WTC11 (cell line): ENCODE data around the gene NAV2. TPM values are rescaled to one million over a fixed set of nuclear protein-coding genes. Genes with fewer than 3 reads are reported as not detected.

Experiments
- ATAC-seq: fragments of 200-7000 bp; cut with Tn5 transposase; 2 replicates; pipeline ENCODE4 v1.10.0; 2021; ENCODE audit warnings: mild to moderate bottlenecking, moderate library complexity
- CTCF ChIA-PET: fragments of 300-600 bp; sonication (Branson Sonifier 250); formaldehyde crosslinking; loops from one replicate; lab custom pipeline; 2021; ENCODE audit warnings: antibody characterized with exemption; lab: Charles Lee
- POLR2A ChIA-PET: fragments of 350-600 bp; sonication (Branson Sonifier 250); formaldehyde crosslinking; loops from one replicate; lab custom pipeline; 2021; ENCODE audit warnings: antibody characterized with exemption; lab: Charles Lee
- DNase-seq: peaks from one replicate; pipeline ENCODE4 v3.0.0; 2021; ENCODE audit warnings: low spot score
- H3K27ac Mint-ChIP-seq: 2 replicates; pipeline ENCODE4 v1.8.0; 2021; ENCODE audit warnings: mixed read lengths
- H3K27me3 Mint-ChIP-seq: 2 replicates; pipeline ENCODE4 v1.8.0; 2021; ENCODE audit warnings: low read depth, mild to moderate bottlenecking, moderate library complexity, mixed read lengths
- H3K36me3 Mint-ChIP-seq: 2 replicates; pipeline ENCODE4 v1.8.0; 2021; ENCODE audit warnings: mixed read lengths
- H3K4me1 Mint-ChIP-seq: 2 replicates; pipeline ENCODE4 v1.8.0; 2022; ENCODE audit warnings: mixed read lengths
- H3K4me3 Mint-ChIP-seq: 2 replicates; pipeline ENCODE4 v1.8.0; 2021; ENCODE audit warnings: mild to moderate bottlenecking, moderate library complexity, mixed read lengths
- H3K9me3 Mint-ChIP-seq: 2 replicates; pipeline ENCODE4 v1.8.0; 2021; ENCODE audit warnings: mixed read lengths
- CREM ChIP-seq: sonication (generic); formaldehyde crosslinking; IDR thresholded peaks from 2 replicates; pipeline ENCODE4 v1.8.1; 2022; ENCODE audit warnings: mild to moderate bottlenecking, missing genetic modification reagents, moderate library complexity
- ESRRA ChIP-seq: sonication (generic); formaldehyde crosslinking; IDR thresholded peaks from 2 replicates; pipeline ENCODE4 v1.8.1; 2022; ENCODE audit warnings: mild to moderate bottlenecking, missing genetic modification reagents, borderline replicate concordance
- ETV6 ChIP-seq: sonication (generic); formaldehyde crosslinking; IDR thresholded peaks from 2 replicates; pipeline ENCODE4 v1.8.1; 2022; ENCODE audit warnings: mild to moderate bottlenecking, missing genetic modification reagents
- FOXJ3 ChIP-seq: sonication (generic); formaldehyde crosslinking; IDR thresholded peaks from 2 replicates; pipeline ENCODE4 v1.9.0; 2021; ENCODE audit warnings: missing genetic modification reagents, mild to moderate bottlenecking, borderline replicate concordance
- FOXK1 ChIP-seq: sonication (generic); formaldehyde crosslinking; IDR thresholded peaks from 2 replicates; pipeline ENCODE4 v1.8.0; 2022; ENCODE audit warnings: mild to moderate bottlenecking, moderate library complexity, missing genetic modification reagents
- FOXP1 ChIP-seq: sonication (generic); formaldehyde crosslinking; IDR thresholded peaks from 2 replicates; pipeline ENCODE4 v1.8.0; 2022; ENCODE audit warnings: missing genetic modification reagents, mild to moderate bottlenecking, moderate library complexity, borderline replicate concordance
- GRHL2 ChIP-seq: fragments of 250-450 bp; sonication (Bioruptor Pico); IDR thresholded peaks from 2 replicates; pipeline ENCODE4 v1.8.0; 2022; ENCODE audit warnings: mild to moderate bottlenecking, moderate library complexity; ENCODE audit not compliant: insufficient replicate concordance, severe bottlenecking
- GTF2I ChIP-seq: fragments of 250-450 bp; sonication (Bioruptor Pico); conservative IDR thresholded peaks from 2 replicates; pipeline ENCODE4 v1.4.0; 2021; ENCODE audit warnings: mild to moderate bottlenecking
- JAZF1 ChIP-seq: fragments of 250-450 bp; sonication (Bioruptor Pico); IDR thresholded peaks from 2 replicates; pipeline ENCODE4 v1.9.0; 2021; ENCODE audit warnings: moderate library complexity, mild to moderate bottlenecking, inconsistent platforms
- JUN ChIP-seq: sonication (generic); formaldehyde crosslinking; IDR thresholded peaks from 2 replicates; pipeline ENCODE4 v1.8.0; 2023; ENCODE audit warnings: mild to moderate bottlenecking, missing genetic modification reagents
- MAX ChIP-seq: sonication (generic); formaldehyde crosslinking; IDR thresholded peaks from 2 replicates; pipeline ENCODE4 v1.8.0; 2022; ENCODE audit warnings: mild to moderate bottlenecking, missing genetic modification reagents
- MLX ChIP-seq: sonication (generic); formaldehyde crosslinking; IDR thresholded peaks from 2 replicates; pipeline ENCODE4 v1.8.1; 2023; ENCODE audit warnings: mild to moderate bottlenecking, missing genetic modification reagents, moderate library complexity
- RORB ChIP-seq: fragments of 250-450 bp; sonication (Bioruptor Pico); IDR thresholded peaks from 2 replicates; pipeline ENCODE4 v1.9.0; 2021; ENCODE audit warnings: mild to moderate bottlenecking
- TEAD4 ChIP-seq: sonication (generic); formaldehyde crosslinking; IDR thresholded peaks from 2 replicates; pipeline ENCODE4 v1.8.0; 2022; ENCODE audit warnings: mild to moderate bottlenecking, missing genetic modification reagents
- ZMAT4 ChIP-seq: fragments of 250-450 bp; sonication (Bioruptor Pico); IDR thresholded peaks from 2 replicates; pipeline ENCODE4 v1.9.0; 2021; ENCODE audit warnings: mild to moderate bottlenecking
- ZNF281 ChIP-seq: sonication (generic); formaldehyde crosslinking; IDR thresholded peaks from 2 replicates; pipeline ENCODE4 v1.8.0; 2023; ENCODE audit warnings: mild to moderate bottlenecking, missing genetic modification reagents
- ZNF423 ChIP-seq: fragments of 250-450 bp; sonication (Bioruptor Pico); IDR thresholded peaks from 2 replicates; pipeline ENCODE4 v2.1.2; 2022; ENCODE audit warnings: mild to moderate bottlenecking, moderate library complexity
- ZNF532 ChIP-seq: fragments of 250-450 bp; sonication (Bioruptor Pico); IDR thresholded peaks from 2 replicates; pipeline ENCODE4 v1.9.0; 2021; ENCODE audit warnings: mild to moderate bottlenecking, borderline replicate concordance
- total RNA-seq: library from RNA; stranded (reverse); gene quantifications from 3 replicates; pipeline ENCODE4 v1.2.3, GENCODE V29; 2021

NAV2 gene
- total RNA-seq, 1 experiment from 2014 or later = 42.8 TPM

GRCh38 chr11:20156876-20157613, 444.4 kb downstream of the NAV2 start:
- Mint-ChIP-seq H3K27ac (no peak overlapping the region), H3K27me3 (peaks cover 88% of the 10 kb centered on the region), H3K4me1 (peaks cover 61% of the 10 kb centered on the region), H3K36me3 (no peaks in the 10 kb centered on the region), H3K4me3 (peak overlapping the region; percentile 89), H3K9me3 (no peaks in the 10 kb centered on the region)
- ChIA-PET CTCF (interaction anchor here (0.9 to 2.0 kb wide), 7 partner anchors 17 to 197 kb away, joined by 3 to 19 read pairs (median 3); no protein-coding TSS in a partner anchor), POLR2A (interaction anchor here (0.8 kb wide), 1 partner anchor 92 kb away, joined by 3 read pairs; no protein-coding TSS in a partner anchor)
- ATAC-seq = peak; percentile 2
- TF ChIP-seq TEAD4 (CRISPR knock-in tag) (no peak), GTF2I (CRISPR knock-in tag) (0 out of 2 replicates have a peak, but pooled peaks have one; percentile 33)
- peak; percentile 39 for DNase-seq

GRCh38 chr11:20157728-20158127, 445.1 kb downstream of the NAV2 start:
- peaks cover 95% of the 10 kb centered on the region for H3K27me3 Mint-ChIP-seq
- POLR2A ChIA-PET = no interaction called here
- no peak overlapping the region for H3K27ac Mint-ChIP-seq
- H3K4me3 Mint-ChIP-seq = peak overlapping the region; percentile 89
- ATAC-seq (no peak), DNase-seq (no peak)
- peaks cover 68% of the 10 kb centered on the region for H3K4me1 Mint-ChIP-seq
- H3K9me3 Mint-ChIP-seq = no peaks in the 10 kb centered on the region
- TF ChIP-seq GRHL2 (CRISPR knock-in tag) = no peak
- TF ChIP-seq ETV6 = no peak
- TF ChIP-seq JUN = no peak
- TF ChIP-seq MLX (CRISPR knock-in tag) = no peak
- no peak for TF ChIP-seq ZNF281 (CRISPR knock-in tag)
- TF ChIP-seq, all 79 proteins: peak for 0
- no peaks in the 10 kb centered on the region for H3K36me3 Mint-ChIP-seq
- CTCF ChIA-PET = interaction anchor here (1.4 to 2.0 kb wide), 3 partner anchors 24 to 133 kb away, joined by 3 to 19 read pairs (median 14); no protein-coding TSS in a partner anchor

- Mint-ChIP-seq H3K27ac (no peak overlapping the region), H3K9me3 (no peaks in the 10 kb centered on the region), H3K36me3 (no peaks in the 10 kb centered on the region), H3K27me3 (peaks cover 99% of the 10 kb centered on the region), H3K4me3 (peak overlapping the region; percentile 42), H3K4me1 (peaks cover 76% of the 10 kb centered on the region)
- POLR2A ChIA-PET = no interaction called here
- DNase-seq (peak; percentile 81), ATAC-seq (peak; percentile 24)
- CTCF ChIA-PET = interaction anchor here (1.0 to 1.4 kb wide), 2 partner anchors 26 to 134 kb away, joined by 3 to 6 read pairs; no protein-coding TSS in a partner anchor
- TF ChIP-seq MAX (CRISPR knock-in tag) = 0 out of 2 replicates have a peak, but pooled peaks have one; percentile 24
- no peak for TF ChIP-seq CREM
- no peak for TF ChIP-seq RORB (CRISPR knock-in tag)
- TF ChIP-seq FOXP1 = peak; percentile 72
- TF ChIP-seq ZMAT4 = no peak
- TF ChIP-seq FOXJ3 (CRISPR knock-in tag) = no peak
- TF ChIP-seq ZNF423 (CRISPR knock-in tag) = no peak
- peak; percentile 74; the same call in 1 of the 2 replicates for TF ChIP-seq ESRRA (CRISPR knock-in tag)
- no peak for TF ChIP-seq ZNF532
- TF ChIP-seq JAZF1 (CRISPR knock-in tag) = no peak
- peak; percentile 56; the same call in 1 of the 2 replicates for TF ChIP-seq FOXK1 (CRISPR knock-in tag)
- no peak for TF ChIP-seq ZNF281 (CRISPR knock-in tag)
These were observed 446.1 kb downstream of the NAV2 start for GRCh38 chr11:20158597-20159257.
